ENCODE measurements around the gene NPDC1. TPM values are rescaled to one million over a fixed set of nuclear protein-coding genes. Genes with fewer than 3 reads are reported as not detected.

Gene NPDC1
- total and polyA plus RNA-seq, 2 experiments from 2014 or later: 43.1 to 121 TPM

- no peak for TF ChIP-seq EZH2 (IDR thresholded peaks at IDR 0.05; ENCODE audit: insufficient read depth, poor library complexity, severe bottlenecking)
- TF ChIP-seq EZH2phosphoT487 (IDR thresholded peaks at IDR 0.05; ENCODE audit: insufficient read depth, low read depth): no peak
- 97 to 98% methylated on average over 12 to 20 of the region's 20 CpGs for whole genome bisulfite sequencing, 2 experiments (ENCODE audit: low coverage in 1 of 2, low lambda C conversion rate in 2 of 2, missing lambda C conversion rate in 2 of 2)
- Histone ChIP-seq H3K4me2 (ENCODE audit: unreplicated experiment) (no peak overlapping the region), H3K27ac (no peak overlapping the region), H3K27me3 (replicated peaks; ENCODE audit: insufficient read depth) (no peaks in the 10 kb centered on the region), H3K79me2 (ENCODE audit: insufficient read depth) (no peaks in the 10 kb centered on the region), H3K9me3 (ENCODE audit: low read depth) (no peaks in the 10 kb centered on the region), H3F3A (ENCODE audit: insufficient read depth) (no peaks in the 10 kb centered on the region), H3K36me3 (ENCODE audit: low read depth) (no peaks in the 10 kb centered on the region), H3K9ac (no peak overlapping the region), H3K4me1 (ENCODE audit: insufficient read depth) (no peaks in the 10 kb centered on the region), H4K20me1 (ENCODE audit: insufficient read depth) (no peaks in the 10 kb centered on the region), H2AFZ (no peak overlapping the region), H3K9me2 (ENCODE audit: insufficient read depth) (no peaks in the 10 kb centered on the region), H3K4me3 (no peak overlapping the region)
- in situ Hi-C loops (cut with MboI): no loop called here
- DNase-seq: no peak
Measured at GRCh38 chr9:137013571-137013940, 32.4 kb downstream of the NPDC1 start.

GRCh38 chr9:137012694-137013570 lies 33.0 kb downstream of the NPDC1 start:
- no peak overlapping the region for H3K4me2 ChIP-seq (ENCODE audit: unreplicated experiment)
- no peaks in the 10 kb centered on the region for H3F3A ChIP-seq (ENCODE audit: insufficient read depth)
- H3K9ac ChIP-seq: no peak overlapping the region
- WGBS, 2 experiments (ENCODE audit: low coverage in 1 of 2, low lambda C conversion rate in 2 of 2, missing lambda C conversion rate in 2 of 2): 83 to 87% methylated on average over 27 to 67 of the region's 67 CpGs
- H3K9me2 ChIP-seq (ENCODE audit: insufficient read depth): no peaks in the 10 kb centered on the region
- no peak overlapping the region for H3K27ac ChIP-seq
- H2AFZ ChIP-seq: no peak overlapping the region
- TF ChIP-seq EZH2 (IDR thresholded peaks at IDR 0.05; ENCODE audit: insufficient read depth, poor library complexity, severe bottlenecking): no peak
- H3K36me3 ChIP-seq (ENCODE audit: low read depth): no peaks in the 10 kb centered on the region
- H4K20me1 ChIP-seq (ENCODE audit: insufficient read depth): no peaks in the 10 kb centered on the region
- no peak overlapping the region for H3K4me3 ChIP-seq
- no peak for DNase-seq
- H3K9me3 ChIP-seq (ENCODE audit: low read depth): no peaks in the 10 kb centered on the region
- in situ Hi-C loops (cut with MboI): no loop called here
- no peaks in the 10 kb centered on the region for H3K4me1 ChIP-seq (ENCODE audit: insufficient read depth)
- no peaks in the 10 kb centered on the region for H3K27me3 ChIP-seq (replicated peaks; ENCODE audit: insufficient read depth)
- H3K79me2 ChIP-seq (ENCODE audit: insufficient read depth): no peaks in the 10 kb centered on the region

GRCh38 chr9:137011907-137012675 lies 33.9 kb downstream of the NPDC1 start:
- no peak overlapping the region for H3K27ac ChIP-seq
- TF ChIP-seq EZH2phosphoT487 (IDR thresholded peaks at IDR 0.05; ENCODE audit: insufficient read depth, low read depth): no peak
- TF ChIP-seq EZH2 (IDR thresholded peaks at IDR 0.05; ENCODE audit: insufficient read depth, poor library complexity, severe bottlenecking): no peak
- no peaks in the 10 kb centered on the region for H3K79me2 ChIP-seq (ENCODE audit: insufficient read depth)
- no peak overlapping the region for H3K9ac ChIP-seq
- H3F3A ChIP-seq (ENCODE audit: insufficient read depth): no peaks in the 10 kb centered on the region
- no peaks in the 10 kb centered on the region for H4K20me1 ChIP-seq (ENCODE audit: insufficient read depth)
- no peaks in the 10 kb centered on the region for H3K4me1 ChIP-seq (ENCODE audit: insufficient read depth)
- H3K36me3 ChIP-seq (ENCODE audit: low read depth): no peaks in the 10 kb centered on the region
- no peak overlapping the region for H3K4me2 ChIP-seq (ENCODE audit: unreplicated experiment)
- no peak overlapping the region for H3K4me3 ChIP-seq
- no peak overlapping the region for H2AFZ ChIP-seq
- no peak for DNase-seq
- no peaks in the 10 kb centered on the region for H3K9me3 ChIP-seq (ENCODE audit: low read depth)
- no peaks in the 10 kb centered on the region for H3K9me2 ChIP-seq (ENCODE audit: insufficient read depth)
- no peaks in the 10 kb centered on the region for H3K27me3 ChIP-seq (replicated peaks; ENCODE audit: insufficient read depth)
- in situ Hi-C loops (cut with MboI): no loop called here
- 93 to 95% methylated on average over 30 to 39 of the region's 39 CpGs for WGBS, 2 experiments (ENCODE audit: low coverage in 1 of 2, low lambda C conversion rate in 2 of 2, missing lambda C conversion rate in 2 of 2)

GRCh38 chr9:137011156-137011555 lies 34.8 kb downstream of the NPDC1 start:
- H3K27ac ChIP-seq: no peak overlapping the region
- H2AFZ ChIP-seq: no peak overlapping the region
- no peak overlapping the region for H3K4me3 ChIP-seq
- no peak overlapping the region for H3K9ac ChIP-seq
- no peak for TF ChIP-seq EZH2 (IDR thresholded peaks at IDR 0.05; ENCODE audit: insufficient read depth, poor library complexity, severe bottlenecking)
- no peak for TF ChIP-seq EZH2phosphoT487 (IDR thresholded peaks at IDR 0.05; ENCODE audit: insufficient read depth, low read depth)
- H3K27me3 ChIP-seq (replicated peaks; ENCODE audit: insufficient read depth): no peaks in the 10 kb centered on the region
- no peak for DNase-seq
- no peaks in the 10 kb centered on the region for H3F3A ChIP-seq (ENCODE audit: insufficient read depth)
- no peaks in the 10 kb centered on the region for H3K9me2 ChIP-seq (ENCODE audit: insufficient read depth)
- in situ Hi-C loops (cut with MboI): no loop called here
- no peaks in the 10 kb centered on the region for H3K9me3 ChIP-seq (ENCODE audit: low read depth)
- H4K20me1 ChIP-seq (ENCODE audit: insufficient read depth): no peaks in the 10 kb centered on the region
- H3K79me2 ChIP-seq (ENCODE audit: insufficient read depth): no peaks in the 10 kb centered on the region
- H3K4me2 ChIP-seq (ENCODE audit: unreplicated experiment): no peak overlapping the region
- 95 to 96% methylated on average over 10 to 24 of the region's 24 CpGs for WGBS, 2 experiments (ENCODE audit: low coverage in 1 of 2, low lambda C conversion rate in 2 of 2, missing lambda C conversion rate in 2 of 2)
- no peaks in the 10 kb centered on the region for H3K4me1 ChIP-seq (ENCODE audit: insufficient read depth)
- no peaks in the 10 kb centered on the region for H3K36me3 ChIP-seq (ENCODE audit: low read depth)
